ENCODE measurements around the gene ZNF503. TPM values are rescaled to one million over a fixed set of nuclear protein-coding genes. Genes with fewer than 3 reads are reported as not detected.
A peak's percentile ranks its signal among the peaks of the same experiment; 100 is the strongest.

The ZNF503 gene
- total and polyA plus RNA-seq, 4 donors, result 6.4 to 32.2 (median 20.6) TPM

DNA sequence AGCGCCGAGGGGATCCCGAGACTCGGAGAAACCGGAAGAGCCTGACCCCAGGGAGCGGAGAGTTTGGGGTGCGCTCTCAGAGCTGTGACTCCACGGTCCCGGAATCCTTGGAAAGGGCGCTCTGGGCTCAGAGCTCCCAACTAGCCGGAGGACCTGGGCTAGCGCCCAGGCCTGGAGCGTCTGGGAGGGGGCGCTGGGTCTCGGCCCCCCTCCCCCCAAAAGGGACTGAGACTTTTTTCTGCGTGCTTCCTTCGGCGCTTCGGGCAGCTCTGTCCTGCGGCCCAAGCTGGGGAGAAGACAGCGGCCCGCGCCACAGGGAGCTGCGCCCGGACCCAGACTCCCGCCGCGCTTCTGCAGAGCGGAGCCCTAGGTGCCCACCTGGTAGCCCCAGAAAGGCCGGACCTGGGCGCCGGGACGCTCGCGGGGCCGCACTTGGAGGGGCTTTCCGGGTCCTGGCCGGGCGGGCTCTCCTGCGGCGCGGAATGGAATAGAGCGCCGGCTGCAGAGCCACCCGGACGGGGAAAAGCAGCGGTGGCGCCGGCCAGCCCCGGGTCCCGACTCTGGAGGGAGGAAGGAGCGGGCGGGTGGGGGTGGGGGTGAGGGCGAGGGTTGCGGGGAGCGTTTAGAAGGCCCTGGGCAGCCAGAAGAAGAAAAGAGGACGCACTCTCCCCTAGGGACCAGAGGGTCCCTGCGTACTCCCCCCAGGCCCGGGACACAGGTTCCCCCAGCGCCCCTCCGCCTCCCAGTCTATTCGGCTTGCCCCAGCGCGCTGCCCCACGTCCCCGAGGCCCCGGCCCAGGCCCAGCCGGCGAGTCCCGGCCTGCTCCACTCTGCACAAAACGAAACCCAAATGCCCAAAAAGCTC, 4.7 kb downstream of the ZNF503 start:
- H3K4me3 ChIP-seq (ENCODE audit: low read depth, low read length), result peak overlapping the region; percentile 84
- peak overlapping the region; percentile 96 for H3K27ac ChIP-seq (ENCODE audit: low read depth, low read length)
- 6% methylated on average over 68 of the region's 71 CpGs for WGBS (ENCODE audit: insufficient coverage)
- peaks cover 51% of the 10 kb centered on the region for H3K27me3 ChIP-seq (ENCODE audit: control insufficient read depth, insufficient read depth, low read length)
- peaks cover 33% of the 10 kb centered on the region for H3K36me3 ChIP-seq (ENCODE audit: control insufficient read depth, insufficient read depth, low read length)
- DNase-seq (ENCODE audit: low read depth in 4 of 6, low spot score in 6 of 6), result peak; percentile 4 to 66 (median 30)
- H3K9me3 ChIP-seq (ENCODE audit: control insufficient read depth, insufficient read depth, low read length), result no peaks in the 10 kb centered on the region
- peaks cover 57% of the 10 kb centered on the region for H3K4me1 ChIP-seq (ENCODE audit: control insufficient read depth, insufficient read depth, low read length)

- Histone ChIP-seq H3K27me3 (ENCODE audit: control insufficient read depth, insufficient read depth, low read length) (peaks cover 51% of the 10 kb centered on the region), H3K36me3 (ENCODE audit: control insufficient read depth, insufficient read depth, low read length) (peaks cover 33% of the 10 kb centered on the region), H3K4me1 (ENCODE audit: control insufficient read depth, insufficient read depth, low read length) (peaks cover 57% of the 10 kb centered on the region), H3K27ac (ENCODE audit: low read depth, low read length) (peak overlapping the region; percentile 96), H3K4me3 (ENCODE audit: low read depth, low read length) (peak overlapping the region; percentile 84), H3K9me3 (ENCODE audit: control insufficient read depth, insufficient read depth, low read length) (no peaks in the 10 kb centered on the region)
- DNase-seq (ENCODE audit: low read depth in 4 of 6, low spot score in 6 of 6), result peak; percentile 13 to 46 (median 22)
- WGBS (ENCODE audit: insufficient coverage), result 6% methylated on average over 65 of the region's 65 CpGs
Measured at GRCh38 chr10:75395932-75396630, 5.5 kb downstream of the ZNF503 start.

DNA sequence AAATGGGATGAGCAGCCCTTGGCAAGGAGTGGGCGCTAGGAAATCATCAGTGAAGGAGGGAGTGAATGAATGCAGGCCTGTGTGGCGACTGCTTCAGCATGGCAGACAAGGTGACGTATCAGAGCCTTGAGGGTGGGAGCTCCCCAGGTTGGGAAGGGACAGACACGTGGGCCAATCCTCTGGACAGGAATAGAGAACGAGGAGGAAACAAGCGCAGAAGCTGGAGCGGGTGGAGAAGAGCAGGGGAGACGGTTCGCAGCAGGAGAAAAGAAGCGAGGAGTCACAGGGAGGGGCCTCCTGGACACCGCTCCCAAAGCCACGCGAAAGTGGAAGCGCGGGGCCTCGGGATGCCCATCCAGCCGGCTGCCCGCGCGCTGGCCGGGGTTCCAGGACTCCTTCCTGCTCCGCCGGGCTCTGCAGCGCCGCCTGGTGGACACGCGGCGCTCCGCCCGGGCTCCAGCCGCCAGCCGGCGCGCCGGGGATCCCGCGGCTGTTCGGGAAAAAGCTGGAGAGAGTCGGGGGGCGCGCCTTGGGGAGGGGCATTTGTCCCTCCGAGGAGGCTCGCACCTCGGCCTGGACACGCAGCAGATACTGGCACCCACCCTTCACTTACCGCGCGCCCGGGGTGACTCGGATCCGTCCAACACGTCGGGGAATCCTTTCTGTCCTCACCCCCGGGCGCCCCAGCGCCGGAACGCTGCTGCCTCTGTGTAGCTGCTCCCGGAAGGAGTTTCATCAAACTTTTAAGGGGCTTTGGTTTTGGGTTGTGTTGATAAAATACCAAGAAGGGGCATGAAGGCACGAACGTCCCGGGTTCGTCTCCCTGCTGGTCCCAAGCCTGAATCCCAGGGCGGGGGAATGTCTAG, 6.3 kb downstream of the ZNF503 start:
- Histone ChIP-seq H3K27me3 (ENCODE audit: control insufficient read depth, insufficient read depth, low read length) (peaks cover 48% of the 10 kb centered on the region), H3K36me3 (ENCODE audit: control insufficient read depth, insufficient read depth, low read length) (peaks cover 33% of the 10 kb centered on the region), H3K27ac (ENCODE audit: low read depth, low read length) (peak overlapping the region; percentile 96), H3K9me3 (ENCODE audit: control insufficient read depth, insufficient read depth, low read length) (no peaks in the 10 kb centered on the region), H3K4me1 (ENCODE audit: control insufficient read depth, insufficient read depth, low read length) (peaks cover 49% of the 10 kb centered on the region), H3K4me3 (ENCODE audit: low read depth, low read length) (peak overlapping the region; percentile 84)
- 12% methylated on average over 59 of the region's 64 CpGs for WGBS (ENCODE audit: insufficient coverage)
- peak; percentile 17 to 82 (median 52) for DNase-seq (ENCODE audit: low read depth in 4 of 6, low spot score in 6 of 6)

DNA sequence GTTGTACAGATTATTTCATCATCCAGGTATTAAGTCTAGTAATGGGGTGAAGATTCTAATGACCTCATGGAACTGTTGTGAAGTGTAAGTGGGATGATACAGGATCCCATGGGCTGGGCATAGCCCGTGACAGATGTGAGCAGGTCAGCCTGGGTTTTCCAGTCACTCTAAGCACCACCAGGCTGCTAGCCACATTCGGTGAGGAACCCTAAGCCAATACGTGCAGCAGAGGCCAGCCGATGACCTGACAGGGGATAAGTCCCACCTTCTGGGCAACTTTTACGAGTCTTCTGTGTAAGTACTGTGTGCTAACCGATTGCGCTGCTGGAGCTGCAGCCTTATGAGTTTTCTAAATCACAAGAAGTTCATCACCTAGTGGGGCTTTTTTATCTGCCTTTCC, 7.3 kb downstream of the ZNF503 start:
- H3K4me1 ChIP-seq (ENCODE audit: control insufficient read depth, insufficient read depth, low read length), result peaks cover 40% of the 10 kb centered on the region
- peaks cover 24% of the 10 kb centered on the region for H3K36me3 ChIP-seq (ENCODE audit: control insufficient read depth, insufficient read depth, low read length)
- H3K9me3 ChIP-seq (ENCODE audit: control insufficient read depth, insufficient read depth, low read length), result no peaks in the 10 kb centered on the region
- WGBS (ENCODE audit: insufficient coverage), result 95% methylated on average over 7 of the region's 7 CpGs
- no peak for DNase-seq (ENCODE audit: low read depth in 4 of 6, low spot score in 6 of 6)
- H3K27me3 ChIP-seq (ENCODE audit: control insufficient read depth, insufficient read depth, low read length), result peaks cover 42% of the 10 kb centered on the region
- no peak overlapping the region for H3K27ac ChIP-seq (ENCODE audit: low read depth, low read length)
- H3K4me3 ChIP-seq (ENCODE audit: low read depth, low read length), result no peak overlapping the region

DNA sequence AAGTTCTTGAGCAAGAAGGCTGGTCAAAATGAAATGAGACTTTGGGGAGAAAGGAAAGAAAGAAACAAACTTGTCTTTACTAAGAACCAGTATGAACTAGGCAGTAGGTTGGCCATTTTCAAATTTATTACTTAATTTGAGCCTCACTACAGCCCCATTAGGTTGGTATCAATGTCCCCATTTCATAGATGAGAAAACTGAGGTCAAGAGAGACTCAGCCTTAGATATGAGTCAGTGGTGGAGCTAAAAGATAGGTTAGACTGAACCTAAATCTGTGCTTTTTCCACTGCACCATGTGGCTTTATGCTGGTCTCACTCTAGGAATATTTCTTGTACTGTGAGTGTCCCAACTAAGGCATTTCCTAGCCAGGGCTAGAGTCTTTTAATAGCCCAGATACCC, 8.8 kb downstream of the ZNF503 start:
- Histone ChIP-seq H3K9me3 (ENCODE audit: control insufficient read depth, insufficient read depth, low read length) (no peaks in the 10 kb centered on the region), H3K27me3 (ENCODE audit: control insufficient read depth, insufficient read depth, low read length) (peaks cover 32% of the 10 kb centered on the region)

GRCh38 chr10:75392271-75392670, 9.3 kb downstream of the ZNF503 start:
- Histone ChIP-seq H3K9me3 (ENCODE audit: control insufficient read depth, insufficient read depth, low read length) (no peaks in the 10 kb centered on the region), H3K27me3 (ENCODE audit: control insufficient read depth, insufficient read depth, low read length) (peaks cover 27% of the 10 kb centered on the region), H3K36me3 (ENCODE audit: control insufficient read depth, insufficient read depth, low read length) (peaks cover 14% of the 10 kb centered on the region), H3K4me1 (ENCODE audit: control insufficient read depth, insufficient read depth, low read length) (peaks cover 27% of the 10 kb centered on the region), H3K4me3 (ENCODE audit: low read depth, low read length) (no peak overlapping the region), H3K27ac (ENCODE audit: low read depth, low read length) (no peak overlapping the region)
- no peak for DNase-seq (ENCODE audit: low read depth in 4 of 6, low spot score in 6 of 6)
- WGBS (ENCODE audit: insufficient coverage), result 87% methylated on average over 2 of the region's 2 CpGs

More for the DNA sequence above, 8.8 kb downstream of the ZNF503 start:
- no peak overlapping the region for H3K27ac ChIP-seq (ENCODE audit: low read depth, low read length)
- no peak for DNase-seq (ENCODE audit: low read depth in 4 of 6, low spot score in 6 of 6)
- peaks cover 31% of the 10 kb centered on the region for H3K4me1 ChIP-seq (ENCODE audit: control insufficient read depth, insufficient read depth, low read length)
- no peak overlapping the region for H3K4me3 ChIP-seq (ENCODE audit: low read depth, low read length)
- peaks cover 15% of the 10 kb centered on the region for H3K36me3 ChIP-seq (ENCODE audit: control insufficient read depth, insufficient read depth, low read length)

DNA sequence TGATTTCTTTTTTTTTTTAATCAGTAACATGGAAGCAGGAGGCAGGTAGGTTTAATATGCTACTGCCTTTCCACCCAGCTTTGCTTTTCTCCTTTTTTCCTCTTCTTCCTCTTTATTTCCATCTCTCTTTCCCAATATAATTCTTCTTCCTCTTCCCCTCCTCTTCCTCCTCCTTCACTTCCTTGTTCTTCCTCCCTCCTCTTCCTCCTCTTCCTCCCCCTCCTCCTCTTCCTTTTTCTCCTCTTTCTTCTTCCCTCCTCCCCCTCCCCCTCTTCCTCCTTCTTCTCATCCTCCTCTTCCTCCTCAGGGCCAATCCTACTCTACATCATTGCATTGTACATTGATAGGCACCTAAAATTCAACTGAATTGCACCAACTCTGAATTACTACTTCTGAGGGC, 11.4 kb downstream of the ZNF503 start:
- H3K27ac ChIP-seq (ENCODE audit: low read depth, low read length), result no peak overlapping the region
- H3K36me3 ChIP-seq (ENCODE audit: control insufficient read depth, insufficient read depth, low read length), result peaks cover 2% of the 10 kb centered on the region
- H3K27me3 ChIP-seq (ENCODE audit: control insufficient read depth, insufficient read depth, low read length), result peaks cover 8% of the 10 kb centered on the region
- DNase-seq (ENCODE audit: low read depth in 4 of 6, low spot score in 6 of 6), result no peak
- peaks cover 6% of the 10 kb centered on the region for H3K9me3 ChIP-seq (ENCODE audit: control insufficient read depth, insufficient read depth, low read length)
- peaks cover 8% of the 10 kb centered on the region for H3K4me1 ChIP-seq (ENCODE audit: control insufficient read depth, insufficient read depth, low read length)
- H3K4me3 ChIP-seq (ENCODE audit: low read depth, low read length), result no peak overlapping the region

DNA sequence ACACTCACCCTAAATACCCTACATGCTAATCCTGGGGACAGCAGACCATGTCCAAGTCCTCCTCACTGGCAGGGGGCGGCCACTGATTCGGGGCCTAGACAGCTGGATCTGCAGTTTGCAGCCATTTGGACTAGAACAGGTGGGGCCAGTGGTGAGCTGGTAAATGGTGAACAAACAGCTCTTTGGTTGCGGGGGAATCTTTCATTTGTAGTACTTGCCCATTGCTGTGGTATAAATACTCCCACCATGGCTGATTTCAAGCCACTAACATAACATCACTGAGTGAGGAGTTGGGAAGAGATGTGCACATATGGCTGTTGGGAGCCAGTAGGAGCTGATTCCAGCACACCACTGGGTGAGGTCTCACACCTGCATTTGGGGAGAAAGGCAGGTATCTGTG, 13.5 kb downstream of the ZNF503 start:
- Histone ChIP-seq H3K9me3 (ENCODE audit: control insufficient read depth, insufficient read depth, low read length) (peaks cover 6% of the 10 kb centered on the region), H3K27ac (ENCODE audit: low read depth, low read length) (no peak overlapping the region), H3K36me3 (ENCODE audit: control insufficient read depth, insufficient read depth, low read length) (no peaks in the 10 kb centered on the region), H3K27me3 (ENCODE audit: control insufficient read depth, insufficient read depth, low read length) (no peaks in the 10 kb centered on the region), H3K4me3 (ENCODE audit: low read depth, low read length) (no peak overlapping the region), H3K4me1 (ENCODE audit: control insufficient read depth, insufficient read depth, low read length) (no peaks in the 10 kb centered on the region)
- no peak for DNase-seq (ENCODE audit: low read depth in 4 of 6, low spot score in 6 of 6)
- 100% methylated on average over 2 of the region's 3 CpGs for WGBS (ENCODE audit: insufficient coverage)

DNA sequence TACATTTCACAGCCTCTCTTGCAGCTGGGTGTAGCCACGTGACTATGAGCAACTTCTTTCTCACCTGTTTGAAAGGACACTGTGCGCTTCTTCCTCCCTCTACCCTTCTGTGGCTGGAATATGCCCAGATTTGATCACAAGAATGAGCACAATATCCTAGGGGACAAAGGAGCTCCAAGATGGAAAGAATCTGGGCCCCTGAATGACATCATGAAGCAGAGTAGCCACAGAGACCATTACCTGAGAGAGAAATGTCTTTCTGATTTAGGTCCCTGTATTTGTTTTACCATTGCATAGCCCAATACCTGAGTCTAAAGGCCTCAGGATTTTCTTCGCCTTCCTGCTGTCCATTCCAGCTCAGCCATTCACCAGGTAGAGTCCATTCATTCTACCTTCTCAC, 15.4 kb downstream of the ZNF503 start:
- no peak for DNase-seq (ENCODE audit: low read depth in 4 of 6, low spot score in 6 of 6)
- H3K36me3 ChIP-seq (ENCODE audit: control insufficient read depth, insufficient read depth, low read length), result no peaks in the 10 kb centered on the region
- H3K9me3 ChIP-seq (ENCODE audit: control insufficient read depth, insufficient read depth, low read length), result peaks cover 6% of the 10 kb centered on the region
- no peak overlapping the region for H3K27ac ChIP-seq (ENCODE audit: low read depth, low read length)
- no peak overlapping the region for H3K4me3 ChIP-seq (ENCODE audit: low read depth, low read length)
- H3K4me1 ChIP-seq (ENCODE audit: control insufficient read depth, insufficient read depth, low read length), result no peaks in the 10 kb centered on the region
- H3K27me3 ChIP-seq (ENCODE audit: control insufficient read depth, insufficient read depth, low read length), result no peaks in the 10 kb centered on the region
- 90% methylated on average over 3 of the region's 3 CpGs for WGBS (ENCODE audit: insufficient coverage)
